Keratinocyte (primary cell): ENCODE data around the gene TDRD10.

Experiments used
- CTCF ChIP-seq, 3 experiments: IDR thresholded peaks in 1 of 3; conservative IDR thresholded peaks in 1 of 3; optimal IDR thresholded peaks in 1 of 3; 2 replicates in 2 of 3; 3 replicates in 1 of 3; pipeline versions ENCODE3 to v1.5.1; 2011; ENCODE audit warnings: low read length in 3 of 3, mild to moderate bottlenecking in 3 of 3, moderate library complexity in 2 of 3, control low read depth in 1 of 3, inconsistent platforms in 1 of 3; ENCODE audit not compliant: insufficient read depth in 2 of 3; ENCODE audit errors: extremely low read depth in 1 of 3
- EZH2 ChIP-seq: IDR thresholded peaks from one replicate; pipeline ENCODE4 v1.6.1; 2012; ENCODE audit warnings: inconsistent platforms, mild to moderate bottlenecking, low read length, moderate library complexity

GRCh38 chr1:154527192-154527591 lies 25.2 kb downstream of the TDRD10 start:
- TF ChIP-seq CTCF (optimal IDR thresholded peaks at IDR 0.05 in 1 of 3, IDR thresholded peaks at IDR 0.05 in 1 of 3, conservative IDR thresholded peaks at IDR 0.05 in 1 of 3; ENCODE audit: extremely low read depth in 1 of 3, insufficient read depth in 2 of 3, low read length in 3 of 3) (no peak), EZH2 (no peak)
